OCI-LY7 (cell line): ENCODE data around the gene HOXC6.

ENCODE experiments used
- EZH2phosphoT487 ChIP-seq: fragments of 200-600 bp; sonication (generic); IDR thresholded peaks from 2 replicates; pipeline ENCODE4 v1.6.1; 2018; ENCODE audit warnings: low read depth, borderline replicate concordance, mild to moderate bottlenecking, mixed run types, antibody characterized with exemption, low read length, moderate library complexity, mixed read lengths
- TF ChIP-seq, protein P1 (sequence below): fragments of 200-600 bp; sonication (generic); conservative IDR thresholded peaks from 2 replicates; pipeline ENCODE4 v1.5.1; 2014; ENCODE audit warnings: mild to moderate bottlenecking, antibody characterized with exemption, low read length, moderate library complexity, mixed read lengths

DNA sequence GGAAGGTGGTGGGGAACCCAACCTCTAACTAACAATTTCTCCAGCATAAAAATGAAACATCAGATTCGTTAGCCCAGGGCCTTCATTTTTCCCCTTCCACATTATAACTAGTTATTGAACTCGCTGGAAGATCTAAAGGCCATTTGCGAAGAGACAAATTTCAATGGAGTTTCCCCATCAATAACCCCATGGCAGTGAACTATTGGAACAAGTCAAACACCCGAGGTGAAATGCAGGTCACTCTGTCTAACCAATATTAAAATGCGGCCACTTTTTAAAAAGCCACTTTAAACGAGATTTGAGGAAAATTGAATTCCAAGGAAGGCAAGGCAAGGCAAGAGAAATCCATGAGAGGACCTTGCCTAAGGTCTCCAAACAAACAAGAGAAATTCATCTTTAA lies 20.9 kb downstream of the HOXC6 start:
- TF ChIP-seq, protein P1, sequence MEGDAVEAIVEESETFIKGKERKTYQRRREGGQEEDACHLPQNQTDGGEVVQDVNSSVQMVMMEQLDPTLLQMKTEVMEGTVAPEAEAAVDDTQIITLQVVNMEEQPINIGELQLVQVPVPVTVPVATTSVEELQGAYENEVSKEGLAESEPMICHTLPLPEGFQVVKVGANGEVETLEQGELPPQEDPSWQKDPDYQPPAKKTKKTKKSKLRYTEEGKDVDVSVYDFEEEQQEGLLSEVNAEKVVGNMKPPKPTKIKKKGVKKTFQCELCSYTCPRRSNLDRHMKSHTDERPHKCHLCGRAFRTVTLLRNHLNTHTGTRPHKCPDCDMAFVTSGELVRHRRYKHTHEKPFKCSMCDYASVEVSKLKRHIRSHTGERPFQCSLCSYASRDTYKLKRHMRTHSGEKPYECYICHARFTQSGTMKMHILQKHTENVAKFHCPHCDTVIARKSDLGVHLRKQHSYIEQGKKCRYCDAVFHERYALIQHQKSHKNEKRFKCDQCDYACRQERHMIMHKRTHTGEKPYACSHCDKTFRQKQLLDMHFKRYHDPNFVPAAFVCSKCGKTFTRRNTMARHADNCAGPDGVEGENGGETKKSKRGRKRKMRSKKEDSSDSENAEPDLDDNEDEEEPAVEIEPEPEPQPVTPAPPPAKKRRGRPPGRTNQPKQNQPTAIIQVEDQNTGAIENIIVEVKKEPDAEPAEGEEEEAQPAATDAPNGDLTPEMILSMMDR, result no peak
- TF ChIP-seq EZH2phosphoT487, result no peak
